IPS-NIHi7 (cell line): ENCODE data around the gene DMXL2.

Source experiments
- DNase-seq: peaks from one replicate; pipeline ENCODE4 v3.0.0; 2012; ENCODE audit warnings: mixed read lengths; ENCODE audit errors: extremely low spot score

Gene DMXL2

GRCh38 chr15:51405693-51406523 is 216.7 kb downstream of the DMXL2 start:
- no peak for DNase-seq

DNA sequence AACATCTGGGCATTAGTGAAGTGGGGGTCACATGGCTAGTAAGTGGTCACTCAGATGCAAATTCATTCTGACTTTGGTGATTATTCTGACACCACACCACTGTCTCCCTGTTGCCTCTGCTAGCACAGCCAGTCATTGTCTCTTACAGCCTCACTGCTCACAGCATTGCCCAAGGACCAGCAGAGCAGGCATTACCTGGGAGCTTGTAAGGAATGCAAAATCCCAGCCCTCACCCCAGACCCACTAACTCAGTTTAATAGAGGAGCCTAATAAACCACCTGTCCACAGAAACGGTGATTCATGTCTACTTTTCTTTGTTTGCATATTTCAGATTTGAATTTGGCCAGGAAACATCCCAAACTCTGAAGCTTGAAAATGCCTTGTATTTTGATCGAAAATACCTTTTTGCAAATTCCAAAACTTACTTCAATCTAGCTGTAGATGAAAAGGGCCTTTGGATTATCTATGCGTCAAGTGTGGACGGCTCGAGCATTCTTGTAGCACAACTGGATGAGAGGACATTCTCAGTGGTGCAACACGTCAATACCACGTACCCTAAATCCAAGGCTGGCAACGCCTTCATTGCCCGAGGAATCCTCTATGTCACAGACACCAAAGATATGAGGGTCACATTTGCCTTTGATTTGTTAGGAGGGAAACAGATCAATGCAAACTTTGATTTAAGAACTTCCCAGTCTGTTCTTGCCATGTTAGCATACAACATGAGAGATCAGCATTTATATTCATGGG is 218.4 kb downstream of the DMXL2 start:
- DNase-seq: peak; percentile 31

GRCh38 chr15:51403072-51403878 is 219.3 kb downstream of the DMXL2 start:
- DNase-seq: no peak

GRCh38 chr15:51401872-51402517 is 220.6 kb downstream of the DMXL2 start:
- peak; percentile 87 for DNase-seq

DNA sequence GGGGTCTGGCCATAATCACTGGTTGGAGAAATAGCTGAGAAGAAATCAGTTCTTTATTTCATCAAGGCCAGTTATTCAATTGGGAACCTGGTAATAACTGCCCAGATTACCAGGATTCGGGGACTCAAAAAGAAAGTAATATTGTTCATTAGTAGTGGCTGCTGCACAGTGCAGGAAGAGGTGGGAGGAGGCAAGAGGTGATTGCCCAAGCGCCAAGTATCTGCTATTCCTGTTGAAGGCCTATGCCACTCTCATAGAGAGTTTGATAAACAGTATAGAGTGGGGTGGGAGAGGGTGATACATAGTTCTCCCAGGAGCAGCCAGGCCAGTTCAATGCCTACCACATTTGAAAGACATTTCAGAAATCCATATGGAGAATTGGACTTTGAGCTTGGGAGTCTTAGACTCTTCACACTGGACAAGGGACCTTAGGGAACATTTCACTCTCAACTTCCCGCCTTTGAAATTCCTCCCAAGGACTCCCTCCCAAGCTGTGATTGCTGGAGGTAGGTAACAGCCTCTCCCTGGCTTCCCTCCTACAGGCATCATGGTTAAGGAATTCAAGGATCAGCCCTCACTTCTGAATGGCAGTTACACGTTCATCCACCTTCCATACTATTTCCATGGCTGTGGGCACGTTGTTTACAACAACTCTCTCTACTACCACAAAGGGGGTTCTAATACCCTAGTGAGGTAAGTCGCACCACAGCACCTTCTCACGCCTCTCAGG is 221.4 kb downstream of the DMXL2 start:
- DNase-seq: no peak

- DNase-seq: no peak
These were observed 223.9 kb downstream of the DMXL2 start for GRCh38 chr15:51398626-51399025.
